Left lobe of liver (tissue), 2 donors: Measurements from ENCODE around the gene TIMM44. TPM values are rescaled to one million over a fixed set of nuclear protein-coding genes. Genes with fewer than 3 reads are reported as not detected.

Experiments
- ATAC-seq: fragments of 200-7000 bp; cut with Tn5 transposase; one replicate; pipeline ENCODE4 v1.9.1; 2020; ENCODE audit warnings: mild to moderate bottlenecking, moderate library complexity
- DNase-seq: peaks from one replicate; pipeline ENCODE4 v3.0.0-alpha.2; 2020; ENCODE audit warnings: low spot score
- total RNA-seq: library from RNA; stranded (reverse); gene quantifications from one replicate; pipeline ENCODE4 v1.2.1, GENCODE V29; 2021
- donor health status: DM: no; HTN: no; CAD: no; lungs with moderate emphysema.
- donor health status: DM: no; HTN: yes; CAD: no.

TIMM44 gene
- total RNA-seq, 1 donor from 2014 or later: 33.5 TPM

DNA sequence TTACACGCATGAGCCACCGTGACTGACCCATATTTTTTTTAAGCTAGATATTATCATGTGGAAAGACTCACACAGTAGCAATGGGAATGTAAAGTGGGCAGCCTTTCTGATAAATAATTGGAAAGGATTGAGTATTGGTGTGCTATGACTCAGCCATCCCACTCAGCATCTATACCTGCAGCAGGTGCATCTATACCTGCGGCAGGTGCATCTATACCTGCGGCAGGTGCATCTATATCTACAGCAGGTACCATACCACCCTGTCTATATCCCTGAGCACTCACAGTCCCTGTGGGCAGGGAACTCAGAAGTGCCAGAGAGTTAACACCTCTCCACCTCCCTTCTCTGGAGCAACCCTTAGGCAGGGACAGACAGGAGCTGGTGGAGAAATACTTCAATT lies 60.4 kb downstream of the TIMM44 start:
- no peak for ATAC-seq

DNA sequence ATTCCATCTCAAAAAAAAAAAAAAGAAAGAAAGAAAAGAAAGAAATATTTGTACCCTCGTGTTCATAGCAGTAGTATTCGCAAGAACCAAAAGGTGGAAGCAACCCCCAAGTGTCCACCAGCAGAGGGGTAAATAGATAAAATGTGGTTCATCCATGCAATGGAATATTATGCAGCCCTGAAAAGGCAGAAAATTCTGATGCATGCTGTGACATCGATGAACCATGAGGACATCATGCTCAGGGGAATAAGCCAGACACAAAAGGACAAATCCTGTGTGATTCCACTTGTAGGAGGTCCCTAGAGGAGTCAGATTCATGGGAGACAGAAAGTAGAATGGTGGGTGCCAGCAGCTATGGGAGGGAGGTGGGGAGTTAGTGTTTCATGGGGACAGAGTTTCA lies 61.6 kb downstream of the TIMM44 start:
- DNase-seq: no peak
- no peak for ATAC-seq

More for the DNA sequence above, 60.4 kb downstream of the TIMM44 start:
- no peak for DNase-seq

DNA sequence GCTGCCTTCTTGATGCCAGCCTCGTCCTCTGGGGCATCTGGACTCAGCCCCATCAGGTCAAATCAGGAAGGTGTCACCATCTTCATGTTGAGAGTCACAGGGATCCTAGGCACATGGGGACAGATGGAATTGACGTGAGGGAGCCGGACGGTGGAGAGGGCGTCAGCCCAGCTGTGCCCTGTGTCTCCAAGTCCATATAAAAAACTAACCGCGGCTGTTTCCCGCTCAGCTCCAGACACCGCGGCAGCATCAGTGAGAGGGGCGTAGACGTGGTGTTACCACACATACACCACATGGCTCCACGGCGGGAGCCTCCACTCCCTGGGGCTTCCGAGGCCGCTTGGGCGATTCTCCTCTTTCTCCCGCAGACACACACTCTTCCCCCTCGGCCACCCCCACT lies 63.6 kb downstream of the TIMM44 start:
- ATAC-seq (no peak), DNase-seq (no peak)

DNA sequence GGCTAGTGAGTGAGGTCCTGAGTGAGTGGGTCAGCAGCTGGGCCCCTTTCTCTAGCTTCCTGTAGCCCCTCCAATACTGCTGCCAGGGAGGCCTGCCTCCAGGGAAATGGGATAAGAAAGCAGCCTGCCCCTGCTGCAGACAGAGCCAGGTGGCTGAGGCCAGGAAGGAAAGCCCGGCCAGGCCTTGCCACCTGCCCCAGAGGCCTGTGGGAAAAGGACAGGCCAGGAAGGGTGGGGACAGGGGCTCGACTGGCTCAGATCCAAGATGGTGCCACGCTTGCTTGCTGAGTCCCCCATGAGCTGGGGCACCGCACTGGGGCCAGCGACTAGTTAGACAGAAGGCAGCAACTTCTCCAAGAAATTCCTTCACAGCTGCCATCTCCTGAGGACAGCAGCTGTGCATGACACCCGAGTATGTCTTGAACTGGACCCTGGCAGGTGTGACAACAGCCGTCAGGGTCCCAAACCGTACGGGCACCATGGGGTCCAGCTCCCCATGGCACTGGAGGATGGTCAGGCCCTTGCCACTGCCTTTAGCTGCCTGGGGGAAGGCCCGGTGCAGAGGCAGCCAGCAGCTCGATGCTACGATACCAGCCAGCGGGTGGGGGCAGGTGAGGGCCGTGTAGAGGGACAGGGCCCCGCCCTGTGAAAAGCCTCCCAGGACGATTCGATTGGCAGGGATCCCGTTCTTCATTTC lies 64.2 kb downstream of the TIMM44 start:
- DNase-seq: no peak
- ATAC-seq: peak; percentile 20

DNA sequence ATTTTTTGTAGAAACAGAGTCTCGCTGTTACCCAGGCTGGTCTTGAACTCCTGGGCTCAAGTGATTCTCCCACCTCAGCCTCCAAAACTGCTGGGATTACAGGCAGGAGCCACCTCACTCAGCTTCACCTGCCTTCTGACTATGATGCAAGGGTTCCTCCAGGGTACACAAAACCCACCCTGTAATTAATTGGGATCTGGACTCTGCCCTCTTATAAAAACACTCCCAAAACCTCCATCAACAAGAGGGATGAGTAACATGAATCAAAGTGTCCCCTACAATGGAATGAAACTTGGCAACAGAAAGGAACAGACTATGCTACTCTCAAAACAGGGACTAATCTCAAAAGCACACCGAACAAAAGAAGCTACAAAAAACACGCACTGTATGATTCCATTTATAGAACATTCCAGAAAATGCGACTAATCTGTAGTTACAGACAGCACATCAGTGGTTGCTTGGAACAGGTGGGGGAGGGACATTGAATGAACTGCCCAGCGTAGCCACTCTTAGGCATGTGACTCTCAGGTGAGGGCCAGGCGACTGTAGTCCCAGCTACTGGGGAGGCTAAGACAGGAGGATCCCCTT lies 66.1 kb downstream of the TIMM44 start:
- no peak for DNase-seq
- ATAC-seq: no peak

Other genes starting within 250 kb of the TIMM44 start
- 0.45 TPM for gene FCER2, start 241.5 kb downstream of the TIMM44 start, total RNA-seq
- 34.3 TPM for gene CLEC4G, start 211.6 kb downstream of the TIMM44 start, total RNA-seq
- 1.2 TPM for gene CD209, start 196.1 kb downstream of the TIMM44 start, total RNA-seq
- 13.2 TPM for gene CLEC4M, start 180.4 kb downstream of the TIMM44 start, total RNA-seq
- 4.8 TPM for gene EVI5L, start 113.4 kb downstream of the TIMM44 start, total RNA-seq
- 0.15 TPM for gene PRR36, start 69.3 kb downstream of the TIMM44 start, total RNA-seq
- 4.3 TPM for gene LRRC8E, start 55.2 kb downstream of the TIMM44 start, total RNA-seq
- 20.8 TPM for gene MAP2K7, start 39.8 kb downstream of the TIMM44 start, total RNA-seq
- gene TGFBR3L, start 28.8 kb downstream of the TIMM44 start, total RNA-seq: 3.4 TPM
- gene SNAPC2, start 23.3 kb downstream of the TIMM44 start, total RNA-seq: 4.1 TPM
- gene CTXN1, start 17.5 kb downstream of the TIMM44 start, total RNA-seq: not detected
- 28.6 TPM for gene ELAVL1, start 62.0 kb upstream of the TIMM44 start, total RNA-seq
- gene CCL25, start 109.1 kb upstream of the TIMM44 start, total RNA-seq: 0.30 TPM
- 0.63 TPM for gene FBN3, start 205.9 kb upstream of the TIMM44 start, total RNA-seq